C4-2B (cell line): ENCODE results near the gene PRKG1.

Source experiments
- ZFX ChIP-seq: fragments of 450-650 bp; IDR thresholded peaks from 2 replicates; pipeline ENCODE4 v1.6.1; 2017
- TF ChIP-seq, protein P1 (sequence below): fragments of 450-650 bp; conservative IDR thresholded peaks from 2 replicates; pipeline ENCODE4 v1.5.1; 2017; ENCODE audit warnings: mild to moderate bottlenecking

- TF ChIP-seq, protein P1, sequence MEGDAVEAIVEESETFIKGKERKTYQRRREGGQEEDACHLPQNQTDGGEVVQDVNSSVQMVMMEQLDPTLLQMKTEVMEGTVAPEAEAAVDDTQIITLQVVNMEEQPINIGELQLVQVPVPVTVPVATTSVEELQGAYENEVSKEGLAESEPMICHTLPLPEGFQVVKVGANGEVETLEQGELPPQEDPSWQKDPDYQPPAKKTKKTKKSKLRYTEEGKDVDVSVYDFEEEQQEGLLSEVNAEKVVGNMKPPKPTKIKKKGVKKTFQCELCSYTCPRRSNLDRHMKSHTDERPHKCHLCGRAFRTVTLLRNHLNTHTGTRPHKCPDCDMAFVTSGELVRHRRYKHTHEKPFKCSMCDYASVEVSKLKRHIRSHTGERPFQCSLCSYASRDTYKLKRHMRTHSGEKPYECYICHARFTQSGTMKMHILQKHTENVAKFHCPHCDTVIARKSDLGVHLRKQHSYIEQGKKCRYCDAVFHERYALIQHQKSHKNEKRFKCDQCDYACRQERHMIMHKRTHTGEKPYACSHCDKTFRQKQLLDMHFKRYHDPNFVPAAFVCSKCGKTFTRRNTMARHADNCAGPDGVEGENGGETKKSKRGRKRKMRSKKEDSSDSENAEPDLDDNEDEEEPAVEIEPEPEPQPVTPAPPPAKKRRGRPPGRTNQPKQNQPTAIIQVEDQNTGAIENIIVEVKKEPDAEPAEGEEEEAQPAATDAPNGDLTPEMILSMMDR, result no peak
- no peak for TF ChIP-seq ZFX
Observed at GRCh38 chr10:51911723-51912122, 837.4 kb downstream of the PRKG1 start.
